ENCODE results near the gene ARMH3. TPM values are rescaled to one million over a fixed set of nuclear protein-coding genes. Genes with fewer than 3 reads are reported as not detected.

ARMH3 gene
- total RNA-seq, 1 donor from 2014 or later: 4.5 TPM

- intact Hi-C loops (cut with DNase I): no loop called here
- no peaks in the 10 kb centered on the region for H3K4me1 ChIP-seq
- no peaks in the 10 kb centered on the region for H3K27me3 ChIP-seq
- no peak overlapping the region for H3K27ac ChIP-seq
- DNase-seq (ENCODE audit: low spot score in 2 of 2): no peak
- H3K9me3 ChIP-seq: no peaks in the 10 kb centered on the region
- H3K36me3 ChIP-seq: peaks cover 41 to 67% of the 10 kb centered on the region in 2 donors
- no peak overlapping the region for H3K4me3 ChIP-seq
- TF ChIP-seq CTCF (IDR thresholded peaks at IDR 0.05): no peak
Observed at GRCh38 chr10:102020938-102021337, 35.0 kb downstream of the ARMH3 start.

GRCh38 chr10:102017295-102017694 lies 38.7 kb downstream of the ARMH3 start:
- no peak for DNase-seq (ENCODE audit: low spot score in 2 of 2)
- intact Hi-C loops (cut with DNase I): no loop called here
- H3K36me3 ChIP-seq: peaks cover 22 to 42% of the 10 kb centered on the region in 2 donors

GRCh38 chr10:102016416-102016815 lies 39.6 kb downstream of the ARMH3 start:
- Histone ChIP-seq H3K4me1 (no peaks in the 10 kb centered on the region), H3K9me3 (no peaks in the 10 kb centered on the region), H3K27me3 (no peaks in the 10 kb centered on the region), H3K4me3 (no peak overlapping the region), H3K27ac (no peak overlapping the region), H3K36me3 (peaks cover 22 to 36% of the 10 kb centered on the region in 2 donors)
- TF ChIP-seq CTCF (IDR thresholded peaks at IDR 0.05): no peak
- intact Hi-C loops (cut with DNase I): no loop called here
- no peak for DNase-seq (ENCODE audit: low spot score in 2 of 2)

More at GRCh38 chr10:102017295-102017694, 38.7 kb downstream of the ARMH3 start:
- Histone ChIP-seq H3K4me3 (no peak overlapping the region), H3K27me3 (no peaks in the 10 kb centered on the region), H3K4me1 (no peaks in the 10 kb centered on the region), H3K27ac (no peak overlapping the region), H3K9me3 (no peaks in the 10 kb centered on the region)
- TF ChIP-seq CTCF (IDR thresholded peaks at IDR 0.05): no peak

- no peaks in the 10 kb centered on the region for H3K9me3 ChIP-seq
- H3K27me3 ChIP-seq: no peaks in the 10 kb centered on the region
- H3K36me3 ChIP-seq: peaks cover 16 to 33% of the 10 kb centered on the region in 2 donors
- no peak overlapping the region for H3K4me3 ChIP-seq
- H3K4me1 ChIP-seq: no peaks in the 10 kb centered on the region
- intact Hi-C loops (cut with DNase I): loop anchor here (1.0 to 2.0 kb wide), 2 partner anchors 122 to 174 kb away; no protein-coding TSS in a partner anchor
- no peak overlapping the region for H3K27ac ChIP-seq
- DNase-seq (ENCODE audit: low spot score in 2 of 2): no peak
- no peak for TF ChIP-seq CTCF (IDR thresholded peaks at IDR 0.05)
Observed at GRCh38 chr10:102010961-102011360, 45.0 kb downstream of the ARMH3 start.

- H3K9me3 ChIP-seq: no peaks in the 10 kb centered on the region
- no peaks in the 10 kb centered on the region for H3K27me3 ChIP-seq
- H3K4me3 ChIP-seq: no peak overlapping the region
- no peak overlapping the region for H3K27ac ChIP-seq
- peak; percentile 84 to 91 (median 86) for TF ChIP-seq CTCF (IDR thresholded peaks at IDR 0.05)
- peak in 1 of 2 donors; percentile 71 for DNase-seq (ENCODE audit: low spot score in 2 of 2)
- H3K4me1 ChIP-seq: no peaks in the 10 kb centered on the region
- H3K36me3 ChIP-seq: peaks cover 24 to 42% of the 10 kb centered on the region in 2 donors
- intact Hi-C loops (cut with DNase I): loop anchor here (1.0 to 2.0 kb wide), 3 partner anchors 121 to 230 kb away; no protein-coding TSS in a partner anchor
Observed at GRCh38 chr10:102009801-102010425, 46.1 kb downstream of the ARMH3 start.

All from ascending aorta (tissue), 2 donors.